IPS DF 6.9 (cell line): Measurements from ENCODE around the gene WDR3.

Experiments used
- DNase-seq: peaks from one replicate; pipeline ENCODE4 v3.0.0-alpha.2; 2013; ENCODE audit warnings: low read depth, low spot score
- H3K27ac ChIP-seq: one replicate; pipeline ENCODE4 v1.5.1; 2013; ENCODE audit warnings: low read length, control low read depth
- H3K27me3 ChIP-seq: 2 replicates; pipeline ENCODE4 v1.6.1; 2013; ENCODE audit warnings: mild to moderate bottlenecking, low read length; ENCODE audit not compliant: control insufficient read depth, insufficient read depth
- H3K36me3 ChIP-seq: 2 replicates; pipeline ENCODE4 v1.6.1; 2013; ENCODE audit warnings: low read length; ENCODE audit not compliant: control insufficient read depth, insufficient read depth
- H3K4me1 ChIP-seq: 2 replicates; pipeline ENCODE4 v1.6.1; 2013; ENCODE audit warnings: low read length; ENCODE audit not compliant: control insufficient read depth, insufficient read depth
- H3K4me3 ChIP-seq: 2 replicates; pipeline ENCODE4 v1.5.1; 2013; ENCODE audit warnings: mild to moderate bottlenecking, low read length
- H3K9me3 ChIP-seq: 2 replicates; pipeline ENCODE4 v1.6.1; 2013; ENCODE audit warnings: low read length, inconsistent platforms; ENCODE audit not compliant: control insufficient read depth, insufficient read depth
- WGBS: extraction: QIAGEN DNeasy Blood & Tissue Kit; methylation state at CpG from one replicate; pipeline ENCODE4 v1.1.7; 2013; ENCODE audit warnings: mixed read lengths, missing lambda C conversion rate; ENCODE audit not compliant: insufficient read length, insufficient coverage; 5-methylcytosine and 5-hydroxymethylcytosine counted together

The WDR3 gene

GRCh38 chr1:117929343-117930172 is at the start of gene WDR3, which contains the start of gene GDAP2:
WDR3 (plus strand) TSS chr1:117929739; CDS start chr1:117933320, 3,581 bp downstream.
GDAP2 (minus strand) TSS chr1:117929621; CDS start chr1:117920357, 9,264 bp downstream.
- no peaks in the 10 kb centered on the region for H3K9me3 ChIP-seq
- peak; percentile 90 for DNase-seq
- H3K4me1 ChIP-seq = no peaks in the 10 kb centered on the region
- H3K36me3 ChIP-seq = no peaks in the 10 kb centered on the region; the same call in 1 of the 2 replicates
- no CpG with 5 or more reads among the region's 64 CpGs for WGBS
- H3K4me3 ChIP-seq = peak within 1 kb of the TSS; percentile 84
- no peak within 1 kb of the TSS for H3K27ac ChIP-seq
- H3K27me3 ChIP-seq = no peaks in the 10 kb centered on the region

- H3K9me3 ChIP-seq = no peaks in the 10 kb centered on the region
- no peaks in the 10 kb centered on the region for H3K27me3 ChIP-seq
- no peaks in the 10 kb centered on the region for H3K4me1 ChIP-seq
- no peak overlapping the region for H3K4me3 ChIP-seq
- no CpG with 5 or more reads among the region's 1 CpG for WGBS
- H3K27ac ChIP-seq = no peak overlapping the region
- DNase-seq = no peak
- H3K36me3 ChIP-seq = no peaks in the 10 kb centered on the region
These were observed 45.9 kb upstream of the WDR3 start for GRCh38 chr1:117883616-117884015.

GRCh38 chr1:117886101-117886795 is 43.3 kb upstream of the WDR3 start:
- DNase-seq = no peak
- Histone ChIP-seq H3K4me1 (no peaks in the 10 kb centered on the region), H3K4me3 (no peak overlapping the region), H3K27ac (no peak overlapping the region), H3K27me3 (no peaks in the 10 kb centered on the region), H3K9me3 (no peaks in the 10 kb centered on the region), H3K36me3 (no peaks in the 10 kb centered on the region)
- no CpG with 5 or more reads among the region's 2 CpGs for WGBS

- no CpG with 5 or more reads among the region's 2 CpGs for WGBS
These were observed 39.1 kb upstream of the WDR3 start for GRCh38 chr1:117890452-117890851.

GRCh38 chr1:117892512-117892911 is 37.0 kb upstream of the WDR3 start:
- no CpG with 5 or more reads among the region's 2 CpGs for WGBS

More at GRCh38 chr1:117890452-117890851, 39.1 kb upstream of the WDR3 start:
- no peaks in the 10 kb centered on the region for H3K36me3 ChIP-seq
- no peaks in the 10 kb centered on the region for H3K4me1 ChIP-seq
- H3K4me3 ChIP-seq = no peak overlapping the region
- H3K27me3 ChIP-seq = no peaks in the 10 kb centered on the region
- no peak overlapping the region for H3K27ac ChIP-seq
- H3K9me3 ChIP-seq = no peaks in the 10 kb centered on the region
- DNase-seq = no peak

GRCh38 chr1:117894078-117894477 is 35.5 kb upstream of the WDR3 start:
- no peaks in the 10 kb centered on the region for H3K4me1 ChIP-seq
- no peaks in the 10 kb centered on the region for H3K27me3 ChIP-seq
- H3K4me3 ChIP-seq = no peak overlapping the region
- H3K36me3 ChIP-seq = no peaks in the 10 kb centered on the region; the same call in 1 of the 2 replicates
- H3K27ac ChIP-seq = no peak overlapping the region
- H3K9me3 ChIP-seq = no peaks in the 10 kb centered on the region
- no CpG with 5 or more reads among the region's 1 CpG for WGBS
- no peak for DNase-seq

More at GRCh38 chr1:117892512-117892911, 37.0 kb upstream of the WDR3 start:
- no peaks in the 10 kb centered on the region; the same call in 1 of the 2 replicates for H3K36me3 ChIP-seq
- no peaks in the 10 kb centered on the region for H3K4me1 ChIP-seq
- H3K9me3 ChIP-seq = no peaks in the 10 kb centered on the region
- DNase-seq = no peak
- H3K27me3 ChIP-seq = no peaks in the 10 kb centered on the region
- H3K4me3 ChIP-seq = no peak overlapping the region
- no peak overlapping the region for H3K27ac ChIP-seq

- peak; percentile 22 for DNase-seq
- WGBS = no CpG with 5 or more reads among the region's 4 CpGs
- Histone ChIP-seq H3K27ac (no peak overlapping the region), H3K36me3 (no peaks in the 10 kb centered on the region; the same call in 1 of the 2 replicates), H3K27me3 (no peaks in the 10 kb centered on the region), H3K4me3 (no peak overlapping the region), H3K4me1 (no peaks in the 10 kb centered on the region), H3K9me3 (no peaks in the 10 kb centered on the region)
These were observed 33.9 kb upstream of the WDR3 start for GRCh38 chr1:117895482-117896114.

GRCh38 chr1:117897551-117897950 is 32.0 kb upstream of the WDR3 start:
- no peak overlapping the region for H3K4me3 ChIP-seq
- DNase-seq = no peak
- no peaks in the 10 kb centered on the region; the same call in 1 of the 2 replicates for H3K36me3 ChIP-seq
- no CpG with 5 or more reads among the region's 4 CpGs for WGBS
- H3K4me1 ChIP-seq = no peaks in the 10 kb centered on the region
- H3K9me3 ChIP-seq = no peaks in the 10 kb centered on the region
- H3K27ac ChIP-seq = no peak overlapping the region
- H3K27me3 ChIP-seq = no peaks in the 10 kb centered on the region

- H3K4me3 ChIP-seq = no peak overlapping the region
- no CpG with 5 or more reads among the region's 1 CpG for WGBS
- H3K27ac ChIP-seq = no peak overlapping the region
- no peaks in the 10 kb centered on the region for H3K4me1 ChIP-seq
- no peaks in the 10 kb centered on the region; the same call in 1 of the 2 replicates for H3K36me3 ChIP-seq
- no peak for DNase-seq
- H3K27me3 ChIP-seq = no peaks in the 10 kb centered on the region
- H3K9me3 ChIP-seq = no peaks in the 10 kb centered on the region
These were observed 29.7 kb upstream of the WDR3 start for GRCh38 chr1:117899801-117900200.

- no peak for DNase-seq
- no peaks in the 10 kb centered on the region for H3K36me3 ChIP-seq
These were observed 26.6 kb upstream of the WDR3 start for GRCh38 chr1:117902944-117903343.

More at GRCh38 chr1:117902944-117903343, 26.6 kb upstream of the WDR3 start:
- Histone ChIP-seq H3K27ac (no peak overlapping the region), H3K4me1 (no peaks in the 10 kb centered on the region), H3K27me3 (no peaks in the 10 kb centered on the region), H3K4me3 (no peak overlapping the region), H3K9me3 (no peaks in the 10 kb centered on the region)
- WGBS = no CpG with 5 or more reads among the region's 4 CpGs
